ENCODE results near the gene BAZ2B. TPM values are rescaled to one million over a fixed set of nuclear protein-coding genes. Genes with fewer than 3 reads are reported as not detected.

BAZ2B gene
- total and polyA plus RNA-seq, 2 experiments from 2014 or later: 51.7 to 62.9 TPM

GRCh38 chr2:159438720-159439353 is 177.5 kb downstream of the BAZ2B start (continued):
- no peak for TF ChIP-seq ZNF462 (CRISPR knock-in tag; IDR thresholded peaks at IDR 0.05)
- no peak for TF ChIP-seq POLR2AphosphoS5 (IDR thresholded peaks at IDR 0.05; ENCODE audit: low read depth)
- no peak for TF ChIP-seq STAT1 (IDR thresholded peaks at IDR 0.05; ENCODE audit: unreplicated experiment)

- DNase-seq (ENCODE audit: low spot score): no peak
- Mint-ChIP-seq H3K27me3 (ENCODE audit: insufficient read depth, low read depth, poor library complexity) (no peaks in the 10 kb centered on the region), H3K4me3 (no peak overlapping the region), H3K9me3 (no peaks in the 10 kb centered on the region), H3K36me3 (ENCODE audit: low read depth) (peaks cover 27% of the 10 kb centered on the region; the same call in 2 of the 3 replicates), H3K27ac (no peak overlapping the region), H3K4me1 (no peaks in the 10 kb centered on the region)
- no peaks in the 10 kb centered on the region for H3K4me1 ChIP-seq (ENCODE audit: insufficient read depth)
- ATAC-seq: no peak
- no peaks in the 10 kb centered on the region for H3K27me3 ChIP-seq (ENCODE audit: insufficient read depth)
- H3K27ac ChIP-seq (ENCODE audit: low read depth): no peak overlapping the region
- H2AFZ ChIP-seq: no peak overlapping the region
- H3K36me3 ChIP-seq (ENCODE audit: insufficient read depth): peaks cover 20% of the 10 kb centered on the region; the same call in 1 of the 2 replicates
- no peaks in the 10 kb centered on the region for H4K20me1 ChIP-seq (replicated peaks; ENCODE audit: insufficient read depth)
- no peaks in the 10 kb centered on the region for H3F3A ChIP-seq (replicated peaks; ENCODE audit: low read depth)
- H3K4me3 ChIP-seq: no peak overlapping the region
- H3K9me2 ChIP-seq (ENCODE audit: insufficient read depth): no peaks in the 10 kb centered on the region
- no peak overlapping the region for H3K4me2 ChIP-seq
- no peak for TF ChIP-seq ZNF114 (CRISPR knock-in tag; IDR thresholded peaks at IDR 0.05)
- no peaks in the 10 kb centered on the region for H3K79me2 ChIP-seq (replicated peaks; ENCODE audit: insufficient read depth)
Measured at GRCh38 chr2:159438284-159438683, 178.1 kb downstream of the BAZ2B start.

All from GM23338 (cell line).